ENCODE results near the gene ENPP1. TPM values are rescaled to one million over a fixed set of nuclear protein-coding genes. Genes with fewer than 3 reads are reported as not detected.

Gene ENPP1
- total and polyA plus RNA-seq, 2 donors (not counting 1 experiment from before 2014, with no cell fraction given), result 0.13 to 0.42 TPM

- H2AFZ ChIP-seq (ENCODE audit: insufficient read depth, low read depth, low read length, poor library complexity, severe bottlenecking), result no peak overlapping the region
- no peaks in the 10 kb centered on the region for H3K79me2 ChIP-seq (ENCODE audit: control insufficient read depth, insufficient read depth, low read length)
- Mint-ChIP-seq H3K27me3 (peaks cover 15% of the 10 kb centered on the region), H3K4me3 (no peak overlapping the region), H3K4me1 (no peaks in the 10 kb centered on the region), H3K9me3 (ENCODE audit: insufficient read depth) (no peaks in the 10 kb centered on the region), H3K27ac (no peak overlapping the region)
- ATAC-seq (ENCODE audit: low read depth), result no peak
- WGBS (ENCODE audit: insufficient coverage), result 100% methylated on average over 2 of the region's 7 CpGs
- no peaks in the 10 kb centered on the region for H3K4me1 ChIP-seq (ENCODE audit: control insufficient read depth in 2 of 2, insufficient read depth in 2 of 2, low read length in 2 of 2)
- H3K27me3 ChIP-seq (replicated peaks in 1 of 4; ENCODE audit: control extremely low read depth in 1 of 4, control insufficient read depth in 3 of 4, insufficient read depth in 4 of 4, low read length in 3 of 4), result peaks cover 0 to 2% (median 0%) of the 10 kb centered on the region in 4 experiments
- TF ChIP-seq EZH2 (IDR thresholded peaks at IDR 0.05; ENCODE audit: borderline replicate concordance, insufficient read depth, low read depth, low read length, poor library complexity, severe bottlenecking), result no peak
- TF ChIP-seq CTCF (IDR thresholded peaks at IDR 0.05), result no peak
- no peaks in the 10 kb centered on the region for H3K9me3 ChIP-seq (ENCODE audit: control extremely low read depth in 1 of 3, control insufficient read depth in 2 of 3, insufficient read depth in 1 of 3, low read length in 2 of 3)
- no peak overlapping the region for H3K4me3 ChIP-seq (ENCODE audit: control extremely low read depth in 1 of 5, extremely low read depth in 1 of 5, insufficient read depth in 1 of 5, low read depth in 2 of 5, low read length in 4 of 5)
- intact Hi-C loops (cut with micrococcal nuclease), result no loop called here
- H4K20me1 ChIP-seq (ENCODE audit: control insufficient read depth, insufficient read depth, low read length, poor library complexity, severe bottlenecking), result no peaks in the 10 kb centered on the region
- H3K4me2 ChIP-seq (replicated peaks; ENCODE audit: low read depth, low read length, poor library complexity, severe bottlenecking), result no peak overlapping the region
- DNase-seq, result no peak
- POLR2A ChIA-PET, result no interaction called here
- CTCF ChIA-PET, result no interaction called here
- H3K9ac ChIP-seq (ENCODE audit: low read length), result no peak overlapping the region
- H3K36me3 ChIP-seq (replicated peaks in 1 of 2; ENCODE audit: control extremely low read depth in 1 of 2, control insufficient read depth in 1 of 2, extremely low read depth in 1 of 2, insufficient read depth in 2 of 2, low read length in 1 of 2), result no peaks in the 10 kb centered on the region
- no peak overlapping the region for H3K27ac ChIP-seq (ENCODE audit: low read length in 2 of 2)
These were observed 32.6 kb downstream of the ENPP1 start for GRCh38 chr6:131840441-131840840.

- no peak overlapping the region for H3K9ac ChIP-seq (ENCODE audit: low read length)
- Mint-ChIP-seq H3K27me3 (peaks cover 19% of the 10 kb centered on the region), H3K4me3 (no peak overlapping the region)
These were observed 33.2 kb downstream of the ENPP1 start for GRCh38 chr6:131840936-131841583.

More at GRCh38 chr6:131840936-131841583, 33.2 kb downstream of the ENPP1 start:
- Histone ChIP-seq H3K27ac (ENCODE audit: low read length in 2 of 2) (no peak overlapping the region), H3K36me3 (replicated peaks in 1 of 2; ENCODE audit: control extremely low read depth in 1 of 2, control insufficient read depth in 1 of 2, extremely low read depth in 1 of 2, insufficient read depth in 2 of 2, low read length in 1 of 2) (no peaks in the 10 kb centered on the region), H3K27me3 (replicated peaks in 1 of 4; ENCODE audit: control extremely low read depth in 1 of 4, control insufficient read depth in 3 of 4, insufficient read depth in 4 of 4, low read length in 3 of 4) (peaks cover 0 to 2% (median 0%) of the 10 kb centered on the region in 4 experiments), H3K4me3 (ENCODE audit: control extremely low read depth in 1 of 5, extremely low read depth in 1 of 5, insufficient read depth in 1 of 5, low read depth in 2 of 5, low read length in 4 of 5) (no peak overlapping the region), H4K20me1 (ENCODE audit: control insufficient read depth, insufficient read depth, low read length, poor library complexity, severe bottlenecking) (no peaks in the 10 kb centered on the region), H2AFZ (ENCODE audit: insufficient read depth, low read depth, low read length, poor library complexity, severe bottlenecking) (no peak overlapping the region), H3K4me1 (ENCODE audit: control insufficient read depth in 2 of 2, insufficient read depth in 2 of 2, low read length in 2 of 2) (no peaks in the 10 kb centered on the region), H3K9me3 (ENCODE audit: control extremely low read depth in 1 of 3, control insufficient read depth in 2 of 3, insufficient read depth in 1 of 3, low read length in 2 of 3) (no peaks in the 10 kb centered on the region), H3K4me2 (replicated peaks; ENCODE audit: low read depth, low read length, poor library complexity, severe bottlenecking) (no peak overlapping the region), H3K79me2 (ENCODE audit: control insufficient read depth, insufficient read depth, low read length) (no peaks in the 10 kb centered on the region)
- CTCF ChIA-PET, result no interaction called here
- Mint-ChIP-seq H3K27ac (no peak overlapping the region), H3K9me3 (ENCODE audit: insufficient read depth) (no peaks in the 10 kb centered on the region), H3K4me1 (no peaks in the 10 kb centered on the region)
- no peak for DNase-seq
- intact Hi-C loops (cut with micrococcal nuclease), result no loop called here
- POLR2A ChIA-PET, result no interaction called here
- no peak for ATAC-seq (ENCODE audit: low read depth)
- 77% methylated on average over 3 of the region's 5 CpGs for WGBS (ENCODE audit: insufficient coverage)
- TF ChIP-seq CTCF (IDR thresholded peaks at IDR 0.05) (no peak), EZH2 (IDR thresholded peaks at IDR 0.05; ENCODE audit: borderline replicate concordance, insufficient read depth, low read depth, low read length, poor library complexity, severe bottlenecking) (no peak)
